ENCODE results near the gene LSP1.
"Not testable (repeated sequence)": the region's sequence is repeated elsewhere in the genome, so short reads cannot be mapped to it uniquely, and the experiment has no call there.

Gene LSP1

GRCh38 chr11:1812274-1812673 is 40.6 kb upstream of the LSP1 start:
- no peaks in the 10 kb centered on the region for H3K27me3 ChIP-seq
- no peak for TF ChIP-seq CTCF (IDR thresholded peaks at IDR 0.05; ENCODE audit: low read depth, low read length)
- H3K36me3 ChIP-seq = no peaks in the 10 kb centered on the region
- DNase-seq = no peak
- no peaks in the 10 kb centered on the region for H3K9me3 ChIP-seq
- no peaks in the 10 kb centered on the region for H3K4me1 ChIP-seq
- no peak overlapping the region for H3K4me3 ChIP-seq (ENCODE audit: low read depth, low read length)

DNA sequence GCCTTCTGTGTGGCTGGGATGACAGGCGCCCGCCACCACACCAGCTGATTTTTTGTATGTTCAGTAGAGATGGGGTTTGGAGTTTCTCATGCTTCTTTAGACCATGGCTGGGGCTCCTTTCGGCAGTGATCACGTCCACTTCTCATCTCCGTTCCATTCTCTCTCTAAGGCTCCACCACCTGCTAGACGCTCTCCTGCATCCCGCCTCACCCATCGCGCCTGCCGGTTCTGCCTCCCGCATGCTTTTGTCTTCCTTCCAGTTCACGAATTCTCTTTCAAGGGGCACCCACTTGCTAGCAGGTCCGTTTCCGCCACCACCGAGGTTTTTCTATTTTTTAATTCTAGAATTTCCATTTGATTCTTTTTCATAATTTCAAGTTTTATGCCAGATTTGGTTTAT is 40.1 kb upstream of the LSP1 start:
- Histone ChIP-seq H3K4me3 (ENCODE audit: low read depth, low read length) (no peak overlapping the region), H3K36me3 (no peaks in the 10 kb centered on the region), H3K4me1 (no peaks in the 10 kb centered on the region), H3K9me3 (no peaks in the 10 kb centered on the region), H3K27me3 (no peaks in the 10 kb centered on the region)
- no peak for DNase-seq
- no peak for TF ChIP-seq CTCF (IDR thresholded peaks at IDR 0.05; ENCODE audit: low read depth, low read length)

GRCh38 chr11:1813356-1813755 is 39.5 kb upstream of the LSP1 start:
- H3K36me3 ChIP-seq; H3K27me3 ChIP-seq; H3K4me3 ChIP-seq (ENCODE audit: low read depth, low read length); H3K9me3 ChIP-seq; H3K4me1 ChIP-seq; DNase-seq: not testable (repeated sequence)

GRCh38 chr11:1814691-1815090 is 38.2 kb upstream of the LSP1 start:
- Histone ChIP-seq H3K9me3 (no peaks in the 10 kb centered on the region), H3K36me3 (no peaks in the 10 kb centered on the region), H3K4me1 (no peaks in the 10 kb centered on the region), H3K27me3 (no peaks in the 10 kb centered on the region), H3K4me3 (ENCODE audit: low read depth, low read length) (no peak overlapping the region)
- no peak for DNase-seq
- TF ChIP-seq CTCF (IDR thresholded peaks at IDR 0.05; ENCODE audit: low read depth, low read length) = no peak

DNA sequence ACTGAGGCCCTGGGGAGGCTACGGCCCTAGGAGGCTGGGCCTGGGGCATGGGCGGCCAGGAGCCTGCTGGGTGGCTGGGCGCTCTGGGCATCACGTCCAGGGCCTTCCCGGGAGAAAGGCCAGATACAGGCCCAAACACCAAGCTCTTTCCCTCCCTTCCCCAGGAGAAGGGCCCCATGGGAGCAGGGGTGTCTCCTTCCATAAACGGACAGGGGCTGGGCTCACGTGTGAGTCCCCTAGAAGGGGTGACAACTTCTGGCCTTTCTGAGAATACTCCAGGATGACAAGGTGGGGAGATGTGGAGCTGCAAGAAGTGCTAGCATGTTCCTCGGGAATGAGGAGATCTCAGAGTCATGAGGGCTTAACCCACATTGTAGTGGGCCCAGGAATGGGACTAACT is 37.6 kb upstream of the LSP1 start:
- Histone ChIP-seq H3K36me3 (no peaks in the 10 kb centered on the region), H3K4me3 (ENCODE audit: low read depth, low read length) (no peak overlapping the region), H3K9me3 (no peaks in the 10 kb centered on the region), H3K4me1 (no peaks in the 10 kb centered on the region), H3K27me3 (no peaks in the 10 kb centered on the region)
- DNase-seq = no peak
- no peak for TF ChIP-seq CTCF (IDR thresholded peaks at IDR 0.05; ENCODE audit: low read depth, low read length)

DNA sequence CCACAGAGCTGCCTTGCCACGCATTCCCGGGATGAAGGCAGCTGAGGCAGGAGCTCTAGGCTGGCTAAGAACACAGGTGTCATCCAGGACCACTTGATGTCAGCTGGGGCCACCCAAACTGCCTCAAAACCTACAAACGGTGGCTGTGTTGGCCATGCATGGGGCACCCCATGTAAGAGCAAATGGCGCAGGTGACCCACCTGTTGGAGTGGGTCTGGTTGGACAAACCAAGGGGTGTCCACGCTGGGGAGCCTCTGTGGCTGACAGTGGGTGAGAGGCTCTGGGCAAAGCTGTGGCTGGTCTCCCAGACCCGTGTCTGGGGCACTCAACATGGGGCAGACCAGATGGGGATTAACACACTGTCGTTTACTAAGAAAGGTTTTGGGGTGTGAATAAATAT is 37.1 kb upstream of the LSP1 start:
- Histone ChIP-seq H3K36me3 (no peaks in the 10 kb centered on the region), H3K4me1 (no peaks in the 10 kb centered on the region), H3K9me3 (no peaks in the 10 kb centered on the region), H3K4me3 (ENCODE audit: low read depth, low read length) (no peak overlapping the region), H3K27me3 (no peaks in the 10 kb centered on the region)
- no peak for TF ChIP-seq CTCF (IDR thresholded peaks at IDR 0.05; ENCODE audit: low read depth, low read length)
- no peak for DNase-seq

DNA sequence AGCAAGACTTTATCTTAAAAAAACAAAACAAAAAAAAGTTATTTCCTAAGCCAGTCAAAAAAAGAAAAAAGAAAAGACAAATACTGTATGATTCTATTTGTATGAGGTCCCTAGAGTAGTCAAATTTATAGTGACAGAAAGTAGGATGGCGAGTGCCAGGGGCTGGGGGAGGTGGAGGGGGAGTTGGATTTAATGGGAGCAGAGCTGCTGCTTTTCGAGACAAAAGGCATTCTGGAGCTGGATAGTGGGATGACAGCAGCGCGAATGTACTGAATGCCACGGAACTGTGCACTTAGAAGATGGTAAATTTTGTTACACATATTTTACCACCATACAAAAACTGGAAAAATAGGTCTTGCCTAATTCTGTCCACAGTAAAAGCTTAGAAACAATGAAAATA is 35.9 kb upstream of the LSP1 start:
- H3K27me3 ChIP-seq = no peaks in the 10 kb centered on the region
- H3K36me3 ChIP-seq = no peaks in the 10 kb centered on the region
- H3K4me1 ChIP-seq = no peaks in the 10 kb centered on the region
- no peak overlapping the region for H3K4me3 ChIP-seq (ENCODE audit: low read depth, low read length)
- H3K9me3 ChIP-seq = no peaks in the 10 kb centered on the region
- no peak for DNase-seq
- TF ChIP-seq CTCF (IDR thresholded peaks at IDR 0.05; ENCODE audit: low read depth, low read length) = no peak
